ENCODE results near the gene KCNA2.

- no peak for TF ChIP-seq CTCF (conservative IDR thresholded peaks at IDR 0.05)
- no peak for TF ChIP-seq ZFX (IDR thresholded peaks at IDR 0.05)
Measured at GRCh38 chr1:110643879-110644472, 37.8 kb upstream of the KCNA2 start.

Data from C4-2B (cell line).